GM12874 (cell line): Measurements from ENCODE around the gene VPS8.

Experiments used
- CTCF ChIP-seq: IDR thresholded peaks from 2 replicates; pipeline ENCODE4 v1.5.1; 2011; ENCODE audit warnings: low read depth, mild to moderate bottlenecking, control low read depth, low read length, moderate library complexity; ENCODE audit not compliant: insufficient read depth

The VPS8 gene

GRCh38 chr3:184872200-184872599 lies 60.2 kb downstream of the VPS8 start:
- no peak for TF ChIP-seq CTCF

GRCh38 chr3:184873141-184873540 lies 61.2 kb downstream of the VPS8 start:
- TF ChIP-seq CTCF, result no peak

- TF ChIP-seq CTCF, result peak; percentile 47
These were observed 63.0 kb downstream of the VPS8 start for GRCh38 chr3:184874709-184875644.

GRCh38 chr3:184880276-184881019 lies 68.5 kb downstream of the VPS8 start:
- TF ChIP-seq CTCF, result no peak

GRCh38 chr3:184884359-184885017 lies 72.5 kb downstream of the VPS8 start:
- no peak for TF ChIP-seq CTCF

GRCh38 chr3:184885112-184885511 lies 73.1 kb downstream of the VPS8 start:
- TF ChIP-seq CTCF, result no peak

GRCh38 chr3:184887574-184887973 lies 75.6 kb downstream of the VPS8 start:
- no peak for TF ChIP-seq CTCF
